ENCODE measurements around the gene OGN.

- TF ChIP-seq POLR2AphosphoS5 (IDR thresholded peaks at IDR 0.05; ENCODE audit: low read depth, low read length) (no peak), SPI1 (IDR thresholded peaks at IDR 0.05; ENCODE audit: low read depth, low read length) (no peak)
Observed at GRCh38 chr9:92407818-92408217, 3.4 kb upstream of the OGN start.
